GM21737 (cell line): ENCODE data around the gene APEX2.
"Not testable (repeated sequence)": the region's sequence is repeated elsewhere in the genome, so short reads cannot be mapped to it uniquely, and the experiment has no call there.

ENCODE experiments used
- ATAC-seq: cut with Tn5 transposase; IDR thresholded peaks from one replicate; pipeline ENCODE4 v1.9.1; 2021; ENCODE audit warnings: mild to moderate bottlenecking, moderate library complexity; ENCODE audit not compliant: unreplicated experiment

The APEX2 gene

DNA sequence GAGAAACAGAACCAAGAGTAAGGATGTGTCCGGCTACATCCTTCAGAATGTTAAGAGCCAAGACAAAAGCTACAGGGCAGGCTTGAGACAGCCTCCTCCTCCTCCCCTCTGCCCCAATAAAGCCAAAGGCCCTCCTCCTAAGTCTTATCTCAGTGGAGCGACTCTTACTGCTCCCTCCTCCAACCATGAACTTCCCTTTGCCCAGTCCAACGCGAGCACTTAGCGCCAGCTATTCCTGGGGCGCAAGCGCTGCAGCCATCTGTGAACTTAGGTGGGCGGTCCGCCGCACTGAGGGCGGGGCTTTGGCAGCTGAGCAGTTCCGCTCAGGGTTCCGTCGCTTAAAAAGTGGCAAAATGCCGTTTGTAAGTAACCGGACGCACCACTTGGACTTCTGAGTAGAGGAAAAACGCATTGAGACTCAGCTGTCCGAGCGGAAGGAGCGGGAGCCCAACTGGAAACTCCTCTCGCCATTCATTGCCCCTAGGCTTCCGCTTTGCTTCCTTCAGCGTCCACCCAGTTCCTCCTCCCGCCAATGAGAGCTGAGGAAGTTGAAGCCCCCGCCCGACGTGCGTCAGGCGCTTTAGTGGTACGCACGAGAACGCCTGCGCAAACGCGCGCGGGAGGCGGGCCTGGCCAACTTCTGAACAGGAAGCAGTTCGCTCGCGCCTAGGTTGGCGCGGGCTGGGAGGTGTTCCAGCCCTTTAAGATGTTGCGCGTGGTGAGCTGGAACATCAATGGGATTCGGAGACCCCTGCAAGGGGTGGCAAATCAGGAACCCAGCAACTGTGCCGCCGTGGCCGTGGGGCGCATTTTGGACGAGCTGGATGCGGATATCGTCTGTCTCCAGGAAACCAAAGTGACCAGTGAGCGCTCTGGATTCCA lies at the start of gene APEX2:
TSS of gene APEX2 (plus strand) at position 647 of the 882 bp plus-strand sequence. CDS start at position 707, 60 bp downstream.
- peak; percentile 92 for ATAC-seq

GRCh38 chrX:54950730-54951375 lies 49.3 kb upstream of the APEX2 start:
- ATAC-seq = no peak

DNA sequence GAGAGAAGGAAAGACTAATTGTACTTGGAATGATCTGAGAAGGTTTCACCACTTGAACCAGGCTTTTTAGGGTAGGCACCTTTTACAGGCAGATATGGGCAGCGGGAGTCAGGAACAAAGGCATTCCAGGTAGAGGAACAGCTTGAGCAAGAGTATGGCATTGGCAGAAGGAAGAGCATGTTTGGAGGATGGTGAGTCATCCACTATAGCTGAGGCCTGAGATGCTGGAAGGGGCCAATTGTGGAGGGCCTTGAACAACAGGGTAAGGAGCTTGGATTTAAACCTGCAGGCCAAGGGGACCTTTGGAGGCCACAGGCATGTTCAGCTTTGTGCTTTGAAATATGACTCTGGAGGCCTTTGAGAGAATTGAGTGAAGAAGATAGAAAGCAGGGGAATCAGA lies 38.4 kb upstream of the APEX2 start:
- no peak for ATAC-seq

DNA sequence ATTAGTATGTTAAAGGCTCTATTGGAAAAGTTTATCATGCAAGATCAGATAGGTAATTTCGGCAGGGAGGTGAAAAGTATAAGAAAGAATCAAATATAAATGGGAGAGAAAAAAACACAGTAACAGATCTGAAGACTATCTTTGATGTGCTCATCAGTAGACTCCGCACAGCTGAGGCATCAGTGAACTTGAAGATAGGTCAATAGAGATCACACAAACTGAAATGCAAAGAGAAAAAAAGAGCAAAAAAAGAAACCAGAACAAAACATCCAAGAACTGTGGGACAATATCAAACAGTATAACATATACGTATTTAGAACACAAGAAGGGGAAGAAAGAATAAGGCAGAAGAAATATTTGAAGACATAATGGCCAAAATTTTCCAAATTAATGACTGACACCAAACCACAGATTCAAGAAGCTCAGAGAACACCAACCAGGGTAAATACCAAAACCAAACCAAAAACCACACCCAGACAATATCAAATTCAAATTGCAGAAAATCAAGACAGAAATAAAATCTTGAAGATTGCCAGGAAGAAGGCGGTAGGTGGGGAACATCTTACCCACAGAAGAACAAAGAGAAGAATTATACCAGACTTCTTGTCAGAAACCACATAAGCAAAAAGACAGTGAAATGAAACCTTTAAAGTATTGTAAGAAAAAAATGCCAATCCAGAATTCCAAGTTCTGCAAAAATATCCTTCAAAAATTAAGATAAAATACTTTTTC lies 35.2 kb upstream of the APEX2 start:
- no peak for ATAC-seq

DNA sequence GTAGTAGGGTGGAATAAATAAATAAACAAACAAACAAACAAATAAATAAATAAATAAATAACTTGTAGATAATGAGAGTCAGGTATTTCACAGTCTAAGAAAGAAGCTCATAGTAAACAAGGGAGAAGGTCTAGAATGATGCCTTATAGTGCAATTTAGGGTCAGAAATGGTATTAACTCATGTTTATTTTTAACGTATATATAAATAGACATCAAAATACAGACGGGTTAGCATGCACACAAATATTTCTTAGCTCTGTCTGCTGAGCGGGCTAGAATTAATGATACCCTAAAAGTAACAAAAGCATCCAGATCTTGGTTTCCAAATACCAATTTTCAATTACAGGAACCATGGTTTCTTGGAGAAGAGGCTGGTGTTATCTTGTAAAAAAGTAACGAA lies 22.8 kb upstream of the APEX2 start:
- no peak for ATAC-seq

DNA sequence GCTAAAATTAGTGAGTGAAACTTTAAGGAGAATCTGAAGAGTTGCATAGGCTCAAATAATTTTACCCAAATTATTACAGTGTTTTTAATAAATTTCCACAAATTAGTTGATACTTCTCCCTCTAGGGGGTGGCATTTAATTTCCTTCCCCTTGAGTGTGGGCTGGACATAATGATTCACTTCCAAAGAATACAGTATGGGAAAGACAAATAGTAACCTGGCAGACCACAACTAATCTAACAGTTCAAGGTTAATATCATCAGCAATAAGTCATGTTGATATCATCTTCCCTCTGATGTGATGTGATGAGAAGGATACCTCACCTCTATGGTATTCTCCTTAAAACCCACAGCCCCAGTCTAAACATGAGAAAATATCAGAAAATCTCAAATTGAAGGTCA lies 21.7 kb upstream of the APEX2 start:
- no peak for ATAC-seq

DNA sequence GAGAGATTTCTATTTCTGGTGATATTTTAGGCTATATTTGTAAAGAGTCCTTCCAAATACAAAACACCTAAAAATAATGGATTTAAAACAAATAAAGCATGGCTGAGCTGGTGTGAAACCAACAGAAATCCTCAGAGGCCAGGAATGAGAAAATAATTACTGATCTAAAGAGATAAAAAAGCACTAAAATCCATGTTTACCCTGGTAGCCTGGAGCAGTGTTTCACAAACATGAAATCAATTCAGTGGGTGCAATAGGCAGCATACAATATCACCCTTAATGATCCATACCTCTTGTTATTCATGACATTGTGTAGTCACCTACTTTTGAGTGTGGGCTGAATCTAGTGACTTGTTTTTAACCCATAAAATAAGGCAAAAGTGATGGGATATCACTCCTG lies 20.7 kb upstream of the APEX2 start:
- ATAC-seq = no peak

DNA sequence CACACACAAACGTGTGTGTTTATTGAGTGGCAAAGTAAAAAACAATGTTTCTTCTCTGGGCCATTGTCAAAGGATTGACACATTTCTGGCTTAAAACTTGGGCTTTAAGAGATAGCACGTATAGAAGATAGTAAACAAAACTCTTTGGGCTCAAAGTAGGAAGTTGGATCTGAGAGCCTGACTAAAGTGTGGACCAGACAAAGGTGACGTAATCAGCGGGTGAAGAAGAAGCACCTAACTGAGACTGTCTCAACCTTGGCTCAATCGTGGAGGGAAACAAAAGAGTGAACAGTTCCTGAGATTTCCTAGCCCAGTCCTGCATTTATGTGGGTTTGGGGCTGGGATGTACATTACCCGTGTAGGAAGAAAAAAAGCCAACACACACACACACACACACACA lies 19.8 kb upstream of the APEX2 start:
- no peak for ATAC-seq

GRCh38 chrX:54983306-54983705 lies 16.9 kb upstream of the APEX2 start:
- not testable (repeated sequence) for ATAC-seq

DNA sequence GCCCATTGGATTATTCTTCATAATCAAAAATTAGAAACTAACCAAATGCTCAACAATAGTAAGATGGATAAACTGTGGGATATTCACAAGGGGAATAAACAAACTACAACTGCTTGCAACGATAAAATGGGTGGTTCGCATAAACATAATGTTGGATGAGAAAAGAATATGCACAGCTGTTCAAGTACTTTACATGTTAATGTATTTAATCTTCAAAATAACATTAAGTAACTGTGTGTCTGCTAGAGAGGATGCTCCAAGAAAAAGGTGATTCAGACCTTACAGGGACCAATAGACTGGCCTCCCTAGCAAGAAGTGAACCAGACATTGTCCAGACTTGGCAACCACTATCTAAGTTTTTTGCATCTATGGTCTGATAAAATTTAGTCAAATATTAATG lies 8.5 kb upstream of the APEX2 start:
- no peak for ATAC-seq

DNA sequence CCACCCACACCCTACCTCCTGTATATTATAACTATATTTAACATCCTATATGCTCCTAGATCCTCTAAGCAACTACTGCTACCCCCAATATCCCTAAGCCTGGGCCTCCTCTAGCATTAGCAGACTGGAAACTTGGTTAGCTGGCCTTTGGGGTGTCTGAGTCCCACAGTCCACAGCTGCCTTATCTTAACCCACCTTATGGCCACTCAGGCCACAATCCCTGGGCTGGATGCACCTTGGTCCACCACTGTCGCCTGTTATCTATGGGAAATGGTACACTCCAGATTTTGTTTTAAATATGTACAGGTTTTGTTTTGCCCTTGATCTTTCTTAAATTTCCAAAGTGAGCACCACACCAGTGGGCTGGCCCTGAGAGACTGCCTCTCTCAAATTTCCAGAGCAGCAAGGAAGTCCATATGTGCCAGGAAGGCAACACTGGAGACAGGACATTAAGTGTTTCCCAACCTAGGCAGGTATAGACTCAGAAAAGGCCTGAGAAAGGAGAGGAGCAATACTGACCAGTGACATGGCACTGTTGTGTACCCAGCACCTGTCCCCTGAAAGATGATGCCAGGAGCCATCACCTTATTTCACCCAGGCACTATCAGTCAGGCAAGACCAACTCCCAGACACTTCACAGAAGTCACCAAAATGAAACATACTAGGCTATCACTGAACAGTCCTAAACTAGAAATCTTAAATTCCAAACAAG lies 7.1 kb upstream of the APEX2 start:
- ATAC-seq = no peak

- no peak for ATAC-seq
Observed at GRCh38 chrX:54994099-54994498, 6.1 kb upstream of the APEX2 start, which contains the start of gene PFKFB1. PFKFB1 (minus strand) TSS chrX:54994188; CDS start chrX:54994007, 181 bp downstream.

- no peak for ATAC-seq
Observed at GRCh38 chrX:54994668-54995351, 5.4 kb upstream of the APEX2 start.

DNA sequence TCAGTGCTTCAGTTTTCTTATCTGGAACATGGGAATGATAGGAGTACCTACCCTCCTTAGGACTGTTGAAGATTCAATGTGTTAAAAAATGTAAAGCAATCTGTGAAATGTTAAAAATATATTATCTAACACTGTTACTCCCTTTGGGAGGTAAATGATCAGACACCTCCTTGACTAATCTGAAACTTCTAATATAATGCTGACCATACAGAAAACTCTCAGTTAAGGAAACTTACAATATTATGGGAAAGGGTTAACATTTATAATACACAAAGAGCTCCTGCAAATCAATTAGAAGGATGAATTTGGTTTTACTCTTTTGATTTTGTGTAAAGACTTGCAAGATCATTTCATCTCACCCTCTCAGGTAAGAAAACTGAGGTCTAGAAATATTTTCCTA lies 4.5 kb upstream of the APEX2 start:
- ATAC-seq = no peak

GRCh38 chrX:55004231-55004630 lies 4.1 kb downstream of the APEX2 start:
- ATAC-seq = no peak

GRCh38 chrX:55005256-55005655 lies 5.1 kb downstream of the APEX2 start:
- ATAC-seq = no peak

GRCh38 chrX:55006827-55007621 lies 6.9 kb downstream of the APEX2 start:
- no peak for ATAC-seq

DNA sequence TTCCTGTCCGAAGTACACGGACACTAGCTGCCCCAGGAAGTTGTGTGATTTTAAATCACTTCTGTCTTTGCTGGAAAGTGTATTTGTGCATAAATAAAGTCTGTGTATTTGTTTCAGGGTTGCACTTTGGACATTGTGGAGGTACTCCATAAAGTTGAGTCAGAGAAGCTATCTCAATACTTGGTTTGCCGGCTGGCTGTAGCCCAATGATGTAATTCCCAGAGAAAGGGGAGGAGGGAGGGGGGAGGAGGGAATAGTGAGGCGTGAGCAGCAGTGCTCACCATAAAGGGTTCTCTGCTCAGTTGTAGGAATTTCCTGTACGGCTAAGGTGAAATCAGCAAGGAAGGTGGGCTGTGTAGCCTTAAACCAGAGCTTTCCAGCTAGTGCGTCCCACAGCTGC lies 7.5 kb downstream of the APEX2 start:
- no peak for ATAC-seq

DNA sequence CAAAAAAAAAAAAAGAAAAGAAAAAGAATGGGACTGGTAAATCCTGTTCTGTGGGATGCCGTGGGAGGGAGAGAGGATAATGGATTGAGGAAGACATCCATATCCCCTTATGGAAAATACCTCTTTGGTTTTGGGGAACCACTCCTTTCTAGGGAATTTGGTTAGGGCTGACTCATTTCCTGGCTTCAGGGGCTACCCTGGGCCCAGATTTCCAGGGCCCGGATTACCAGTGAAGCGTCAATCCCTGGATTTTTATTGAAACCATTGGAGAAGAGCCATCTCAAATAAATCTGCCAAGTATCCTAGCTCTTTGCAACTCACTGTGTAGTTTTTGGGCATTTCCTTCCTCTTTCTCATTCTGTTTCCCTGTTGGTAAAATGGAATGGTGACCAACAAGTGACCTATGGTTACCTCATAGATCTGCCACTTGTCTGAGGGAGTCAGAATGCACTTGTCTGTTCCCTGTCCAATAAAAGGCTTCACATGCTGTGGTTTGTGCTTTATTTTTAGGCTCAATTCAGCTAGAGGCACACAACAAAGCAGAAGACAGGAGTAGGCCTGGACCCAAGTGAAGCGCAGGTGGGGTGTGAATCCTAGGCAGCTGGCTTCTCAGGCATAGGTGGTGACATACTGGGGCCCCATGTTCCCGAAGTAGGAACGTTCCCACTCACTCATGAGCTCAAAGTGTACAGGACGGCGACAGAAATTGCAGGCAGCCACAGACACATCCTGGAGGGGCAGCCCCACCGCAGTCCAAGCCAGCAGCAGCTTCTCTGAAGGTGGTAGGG lies 8.6 kb downstream of the APEX2 start:
- no peak for ATAC-seq
